Suprapubic skin (tissue), 4 donors: ENCODE results near the gene ANAPC1.
"Not testable (repeated sequence)": the region's sequence is repeated elsewhere in the genome, so short reads cannot be mapped to it uniquely, and the experiment has no call there.

Source experiments
- CTCF ChIP-seq, 2 donors: fragments of 200-600 bp in 1 of 2; fragments of 450-650 bp in 1 of 2; sonication (generic) in 1 of 2; IDR thresholded peaks; one replicate each; pipeline ENCODE4 v1.5.1; 2016 to 2019; ENCODE audit warnings: antibody characterized with exemption in 2 of 2, mild to moderate bottlenecking in 1 of 2, moderate library complexity in 1 of 2
- POLR2A ChIP-seq, 2 donors: fragments of 450-650 bp; IDR thresholded peaks; one replicate each; pipeline ENCODE4 v1.6.1; 2017; ENCODE audit warnings: antibody characterized with exemption in 2 of 2, mild to moderate bottlenecking in 2 of 2, moderate library complexity in 2 of 2
- POLR2AphosphoS5 ChIP-seq, 3 donors: sonication (generic); formaldehyde crosslinking; IDR thresholded peaks; one replicate each; pipeline ENCODE4 v1.6.1; 2017; ENCODE audit warnings: antibody characterized with exemption in 3 of 3

DNA sequence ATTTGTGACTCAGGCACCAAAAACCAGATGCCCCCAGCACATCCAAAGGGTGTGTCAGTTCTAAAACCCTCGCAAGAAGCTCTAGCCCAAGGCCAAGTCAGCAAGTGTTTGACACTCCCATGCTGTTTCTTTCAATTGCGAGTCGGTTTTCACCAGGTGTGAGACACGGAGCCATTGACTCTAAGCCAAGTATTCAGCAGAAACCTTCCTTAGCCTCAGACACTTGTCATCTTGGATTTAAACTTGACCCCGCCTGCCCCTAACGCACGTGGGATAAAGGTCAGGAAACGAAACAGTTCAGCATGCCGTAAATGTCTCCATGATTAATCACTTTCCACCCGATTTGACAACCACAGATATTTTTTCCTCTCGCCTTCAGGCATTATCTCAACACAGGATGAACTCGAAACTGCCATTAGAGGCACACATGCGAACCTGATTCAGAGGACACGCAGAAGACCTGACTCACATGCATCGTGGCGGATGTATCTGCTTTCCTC lies 156.3 kb downstream of the ANAPC1 start:
- not testable (repeated sequence) for TF ChIP-seq POLR2AphosphoS5, POLR2A, CTCF (IDR thresholded peaks at IDR 0.05)
